H9 (cell line): ENCODE measurements around the gene KCNIP3. TPM values are rescaled to one million over a fixed set of nuclear protein-coding genes. Genes with fewer than 3 reads are reported as not detected.

Source experiments
- DNase-seq: peaks from one replicate; pipeline ENCODE4 v3.0.0-alpha.2; 2017
- H2AFZ ChIP-seq: one replicate; pipeline ENCODE4 v1.6.1; 2013; ENCODE audit warnings: mild to moderate bottlenecking, low read length, control low read depth, moderate library complexity
- H2AK5ac ChIP-seq: 2 replicates; pipeline ENCODE4 v1.6.1; 2013; ENCODE audit warnings: low read length, control low read depth, mixed read lengths; ENCODE audit not compliant: insufficient read length
- H2BK120ac ChIP-seq: one replicate; pipeline ENCODE4 v1.6.1; 2013; ENCODE audit warnings: low read depth, mild to moderate bottlenecking, low read length, control low read depth, inconsistent platforms; ENCODE audit not compliant: poor library complexity, severe bottlenecking
- H2BK12ac ChIP-seq: 2 replicates; pipeline ENCODE4 v1.6.1; 2013; ENCODE audit warnings: low read length, control low read depth, mixed read lengths, low read depth; ENCODE audit not compliant: insufficient read length
- H2BK15ac ChIP-seq: 2 replicates; pipeline ENCODE4 v1.6.1; 2013; ENCODE audit warnings: low read depth, low read length, control low read depth
- H2BK20ac ChIP-seq: one replicate; pipeline ENCODE4 v1.6.1; 2013; ENCODE audit warnings: low read depth, mild to moderate bottlenecking, low read length, control low read depth, inconsistent platforms; ENCODE audit not compliant: poor library complexity, severe bottlenecking
- H2BK5ac ChIP-seq: 2 replicates; pipeline ENCODE4 v1.6.1; 2013; ENCODE audit warnings: low read length, control low read depth, mixed read lengths; ENCODE audit not compliant: insufficient read length
- H3K14ac ChIP-seq: 2 replicates; pipeline ENCODE4 v1.6.1; 2013; ENCODE audit warnings: low read length, control low read depth; ENCODE audit not compliant: insufficient read depth
- H3K18ac ChIP-seq: 2 replicates; pipeline ENCODE4 v1.6.1; 2013; ENCODE audit warnings: low read depth, mild to moderate bottlenecking, mixed read lengths, low read length, control low read depth; ENCODE audit not compliant: insufficient read length
- H3K23ac ChIP-seq: 2 replicates; pipeline ENCODE4 v1.6.1; 2013; ENCODE audit warnings: low read length, control low read depth, mixed read lengths, low read depth; ENCODE audit not compliant: insufficient read length
- H3K23me2 ChIP-seq: 2 replicates; pipeline ENCODE4 v1.6.1; 2013; ENCODE audit warnings: low read depth, mild to moderate bottlenecking, mixed read lengths, low read length, control low read depth; ENCODE audit not compliant: insufficient read length, poor library complexity, severe bottlenecking
- H3K27ac ChIP-seq: 2 replicates; pipeline ENCODE4 v1.5.1; 2013; ENCODE audit warnings: low read length, control low read depth, mixed read lengths, low read depth; ENCODE audit not compliant: insufficient read length
- H3K27me3 ChIP-seq: 2 replicates; pipeline ENCODE4 v1.6.1; 2013; ENCODE audit warnings: low read length, control low read depth, inconsistent platforms; ENCODE audit not compliant: insufficient read depth
- H3K4ac ChIP-seq: 2 replicates; pipeline ENCODE4 v1.6.1; 2013; ENCODE audit warnings: low read depth, mild to moderate bottlenecking, control low read depth, inconsistent platforms, low read length, moderate library complexity
- H3K4me1 ChIP-seq: 2 replicates; pipeline ENCODE4 v1.6.1; 2013; ENCODE audit warnings: low read length, control low read depth, inconsistent platforms; ENCODE audit not compliant: insufficient read depth
- H3K4me2 ChIP-seq: 2 replicates; pipeline ENCODE4 v1.6.1; 2013; ENCODE audit warnings: low read length, control low read depth, mixed read lengths; ENCODE audit not compliant: insufficient read length, insufficient read depth
- H3K56ac ChIP-seq: 2 replicates; pipeline ENCODE4 v1.6.1; 2013; ENCODE audit warnings: low read depth, mild to moderate bottlenecking, mixed read lengths, low read length, control low read depth; ENCODE audit not compliant: insufficient read length
- H3K79me1 ChIP-seq: 2 replicates; pipeline ENCODE4 v1.6.1; 2013; ENCODE audit warnings: low read depth, mild to moderate bottlenecking, moderate library complexity, low read length, control low read depth, inconsistent platforms; ENCODE audit not compliant: insufficient read depth, poor library complexity, severe bottlenecking
- H3K79me2 ChIP-seq: 2 replicates; pipeline ENCODE4 v1.6.1; 2013; ENCODE audit warnings: low read length, control low read depth, inconsistent platforms; ENCODE audit not compliant: insufficient read depth
- H3K9ac ChIP-seq: 2 replicates; pipeline ENCODE4 v1.6.1; 2013; ENCODE audit warnings: low read length, control low read depth, mixed read lengths; ENCODE audit not compliant: insufficient read length; ENCODE audit errors: extremely low read depth
- H3K9me3 ChIP-seq: one replicate; pipeline ENCODE4 v1.6.1; 2013; ENCODE audit warnings: low read depth, low read length, inconsistent platforms; ENCODE audit not compliant: control insufficient read depth
- H3T11ph ChIP-seq: one replicate; pipeline ENCODE4 v1.6.1; 2013; ENCODE audit warnings: mild to moderate bottlenecking, low read length, control low read depth, inconsistent platforms
- H4K20me1 ChIP-seq: one replicate; pipeline ENCODE4 v1.6.1; 2013; ENCODE audit not compliant: control insufficient read depth, insufficient read length, insufficient read depth
- H4K5ac ChIP-seq: 2 replicates; pipeline ENCODE4 v1.6.1; 2013; ENCODE audit warnings: low read depth, mild to moderate bottlenecking, mixed read lengths, low read length, control low read depth; ENCODE audit not compliant: insufficient read length
- H4K8ac ChIP-seq: replicated peaks from 2 replicates; pipeline ENCODE4 v1.6.1; 2013; ENCODE audit warnings: low read length, control low read depth, mixed read lengths, low read depth; ENCODE audit not compliant: insufficient read length
- H4K91ac ChIP-seq: 2 replicates; pipeline ENCODE4 v1.6.1; 2013; ENCODE audit warnings: low read depth, mild to moderate bottlenecking, moderate library complexity, mixed read lengths, low read length, control low read depth; ENCODE audit not compliant: insufficient read length
- H3K27ac Mint-ChIP-seq, 3 experiments: 2 replicates in 2 of 3; 3 replicates in 1 of 3; pipeline ENCODE4 v1.8.0; 2020 to 2021; ENCODE audit warnings: mixed read lengths in 3 of 3, mild to moderate bottlenecking in 1 of 3, moderate library complexity in 1 of 3
- H3K27me3 Mint-ChIP-seq: 2 replicates; pipeline ENCODE4 v1.8.0; 2021; ENCODE audit warnings: low read depth, mild to moderate bottlenecking, moderate library complexity, mixed read lengths
- H3K36me3 Mint-ChIP-seq, 3 experiments: 2 replicates in 2 of 3; 3 replicates in 1 of 3; pipeline ENCODE4 v1.8.0; 2020 to 2021; ENCODE audit warnings: low read depth in 3 of 3, mixed read lengths in 3 of 3; ENCODE audit not compliant: insufficient read depth in 1 of 3
- H3K4me1 Mint-ChIP-seq, 2 experiments: 2 replicates each; pipeline ENCODE4 v1.8.0; 2020; ENCODE audit warnings: mixed read lengths in 2 of 2
- H3K4me3 Mint-ChIP-seq, 2 experiments: 2 replicates in 1 of 2; 3 replicates in 1 of 2; pipeline ENCODE4 v1.8.0; 2020 to 2021; ENCODE audit warnings: mild to moderate bottlenecking in 2 of 2, mixed read lengths in 2 of 2, moderate library complexity in 1 of 2
- H3K9me3 Mint-ChIP-seq, 2 experiments: 2 replicates in 1 of 2; 3 replicates in 1 of 2; pipeline ENCODE4 v1.8.0; 2020; ENCODE audit warnings: mild to moderate bottlenecking in 2 of 2, mixed read lengths in 2 of 2, moderate library complexity in 1 of 2
- CTCF ChIP-seq: fragments of 200-600 bp; sonication (generic); conservative IDR thresholded peaks from 3 replicates; pipeline ENCODE4 v1.8.0; 2021; ENCODE audit warnings: antibody characterized with exemption, mild to moderate bottlenecking
- WGBS: extraction: QIAGEN DNeasy Blood & Tissue Kit; methylation state at CpG from one replicate; pipeline ENCODE4 v1.1.7; 2013; ENCODE audit warnings: missing lambda C conversion rate, low lambda C conversion rate, mixed read lengths; ENCODE audit not compliant: insufficient read length; ENCODE audit errors: extremely low coverage; 5-methylcytosine and 5-hydroxymethylcytosine counted together
- total RNA-seq: library from RNA; stranded (reverse); gene quantifications from 2 replicates; pipeline ENCODE4 v1.2.1, GENCODE V29; 2021

The KCNIP3 gene
- total RNA-seq, 1 experiment from 2014 or later: 1.5 TPM

GRCh38 chr2:95295376-95295775 is 1.8 kb upstream of the KCNIP3 start:
- DNase-seq: no peak
- Histone ChIP-seq H2BK15ac (no peak overlapping the region), H3K27me3 (no peaks in the 10 kb centered on the region), H3K18ac (no peak overlapping the region), H3K79me1 (no peaks in the 10 kb centered on the region), H3K56ac (no peak overlapping the region), H3K9ac (no peak overlapping the region), H3K23ac (no peak overlapping the region), H4K5ac (no peak overlapping the region), H3K79me2 (no peaks in the 10 kb centered on the region), H2AK5ac (no peak overlapping the region), H3K4me2 (no peak overlapping the region), H2AFZ (no peak overlapping the region), H3K14ac (no peak overlapping the region), H3K9me3 (no peaks in the 10 kb centered on the region), H4K8ac (no peak overlapping the region), H2BK20ac (no peak overlapping the region), H3K4me1 (no peaks in the 10 kb centered on the region), H4K20me1 (no peaks in the 10 kb centered on the region), H2BK120ac (no peak overlapping the region), H4K91ac (no peak overlapping the region), H3K27ac (no peak overlapping the region), H3T11ph (no peak overlapping the region), H3K23me2 (no peaks in the 10 kb centered on the region), H2BK5ac (no peak overlapping the region), H3K4ac (no peak overlapping the region), H2BK12ac (no peak overlapping the region)
- H3K9me3 Mint-ChIP-seq: peaks cover 16 to 18% of the 10 kb centered on the region in 2 experiments
- peaks cover 6% of the 10 kb centered on the region for H3K27me3 Mint-ChIP-seq
- H3K4me1 Mint-ChIP-seq: peaks cover 9 to 23% of the 10 kb centered on the region in 2 experiments
- WGBS: no CpG with 5 or more reads among the region's 6 CpGs
- no peak overlapping the region for H3K4me3 Mint-ChIP-seq
- TF ChIP-seq CTCF: no peak
- peaks cover 5 to 11% (median 9%) of the 10 kb centered on the region in 3 experiments for H3K36me3 Mint-ChIP-seq
- no peak overlapping the region for H3K27ac Mint-ChIP-seq
